ENCODE measurements around the gene RXRA.

DNA sequence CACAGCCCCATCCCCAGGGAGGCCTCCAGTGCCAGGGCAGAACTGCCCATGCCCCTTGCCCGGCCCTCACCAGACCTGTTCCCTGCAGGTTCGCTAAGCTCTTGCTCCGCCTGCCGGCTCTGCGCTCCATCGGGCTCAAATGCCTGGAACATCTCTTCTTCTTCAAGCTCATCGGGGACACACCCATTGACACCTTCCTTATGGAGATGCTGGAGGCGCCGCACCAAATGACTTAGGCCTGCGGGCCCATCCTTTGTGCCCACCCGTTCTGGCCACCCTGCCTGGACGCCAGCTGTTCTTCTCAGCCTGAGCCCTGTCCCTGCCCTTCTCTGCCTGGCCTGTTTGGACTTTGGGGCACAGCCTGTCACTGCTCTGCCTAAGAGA is 110.1 kb downstream of the RXRA start:
- TF ChIP-seq FOXK2 (IDR thresholded peaks at IDR 0.05) (no peak), FOXM1 (IDR thresholded peaks at IDR 0.05; ENCODE audit: borderline replicate concordance) (no peak), CTBP1 (IDR thresholded peaks at IDR 0.05; ENCODE audit: borderline replicate concordance) (no peak), ELF4 (IDR thresholded peaks at IDR 0.05) (no peak), ZNF384 (IDR thresholded peaks at IDR 0.05) (no peak), SP1 (IDR thresholded peaks at IDR 0.05) (no peak), NFRKB (IDR thresholded peaks at IDR 0.05) (no peak)
- TF ChIP-seq, protein P1, sequence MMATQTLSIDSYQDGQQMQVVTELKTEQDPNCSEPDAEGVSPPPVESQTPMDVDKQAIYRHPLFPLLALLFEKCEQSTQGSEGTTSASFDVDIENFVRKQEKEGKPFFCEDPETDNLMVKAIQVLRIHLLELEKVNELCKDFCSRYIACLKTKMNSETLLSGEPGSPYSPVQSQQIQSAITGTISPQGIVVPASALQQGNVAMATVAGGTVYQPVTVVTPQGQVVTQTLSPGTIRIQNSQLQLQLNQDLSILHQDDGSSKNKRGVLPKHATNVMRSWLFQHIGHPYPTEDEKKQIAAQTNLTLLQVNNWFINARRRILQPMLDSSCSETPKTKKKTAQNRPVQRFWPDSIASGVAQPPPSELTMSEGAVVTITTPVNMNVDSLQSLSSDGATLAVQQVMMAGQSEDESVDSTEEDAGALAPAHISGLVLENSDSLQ (IDR thresholded peaks at IDR 0.05): no peak
